ENCODE data around the gene KCNH4. TPM values are rescaled to one million over a fixed set of nuclear protein-coding genes. Genes with fewer than 3 reads are reported as not detected.

Gene KCNH4
- total and polyA plus RNA-seq, 2 of the 13 experiments (the other 11 are each of a cell fraction or from before 2014, with no cell fraction given): 0.01 to 0.09 TPM

DNA sequence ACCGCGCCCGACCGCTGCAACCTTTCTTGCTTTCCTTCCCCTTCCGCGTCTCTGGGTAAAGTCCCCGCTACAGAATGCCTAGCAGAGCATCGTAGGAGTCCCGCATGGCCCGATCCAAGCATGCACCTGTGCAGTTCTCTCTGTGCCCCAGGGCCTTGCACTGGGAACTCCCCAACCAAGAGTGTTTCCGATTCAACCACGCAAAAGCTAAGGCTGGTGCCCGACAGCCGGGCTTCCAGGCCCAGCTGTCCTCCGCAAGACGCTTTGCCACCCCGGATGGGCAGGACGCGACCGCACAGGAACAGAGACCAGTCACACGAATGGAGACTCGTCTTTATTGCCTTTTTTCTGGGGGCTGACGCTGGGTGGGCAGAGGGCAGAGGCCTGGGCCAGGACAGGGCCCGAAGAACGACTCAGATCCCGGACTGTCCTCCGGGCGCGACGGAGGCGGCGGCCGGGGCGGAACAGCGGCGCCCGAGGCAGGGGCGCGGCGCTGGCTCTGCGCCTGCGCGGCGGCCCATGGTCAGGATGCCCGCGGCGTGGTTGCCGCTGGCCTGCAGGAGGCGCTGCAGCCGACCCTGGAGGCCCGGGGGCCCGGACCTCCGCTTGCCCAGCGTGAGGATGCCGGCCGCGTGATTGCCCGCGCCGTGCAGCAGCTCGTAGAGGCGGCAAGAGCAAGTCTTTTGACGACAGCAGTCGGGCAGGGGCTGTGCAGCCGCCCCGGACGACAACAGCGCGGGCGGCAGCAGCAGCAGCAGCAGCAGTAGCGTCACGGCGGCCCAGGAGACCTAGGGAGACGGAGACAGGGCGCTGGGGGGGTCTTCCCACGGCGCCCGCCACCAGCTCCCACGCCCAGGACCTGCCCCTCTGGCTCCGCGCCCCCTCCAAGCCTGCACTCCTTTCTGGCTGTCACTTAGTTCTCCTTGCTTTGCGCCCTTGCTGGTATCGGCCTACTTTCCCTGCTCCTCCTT is 3.1 kb upstream of the KCNH4 start (continued):
- TF ChIP-seq, protein P1, sequence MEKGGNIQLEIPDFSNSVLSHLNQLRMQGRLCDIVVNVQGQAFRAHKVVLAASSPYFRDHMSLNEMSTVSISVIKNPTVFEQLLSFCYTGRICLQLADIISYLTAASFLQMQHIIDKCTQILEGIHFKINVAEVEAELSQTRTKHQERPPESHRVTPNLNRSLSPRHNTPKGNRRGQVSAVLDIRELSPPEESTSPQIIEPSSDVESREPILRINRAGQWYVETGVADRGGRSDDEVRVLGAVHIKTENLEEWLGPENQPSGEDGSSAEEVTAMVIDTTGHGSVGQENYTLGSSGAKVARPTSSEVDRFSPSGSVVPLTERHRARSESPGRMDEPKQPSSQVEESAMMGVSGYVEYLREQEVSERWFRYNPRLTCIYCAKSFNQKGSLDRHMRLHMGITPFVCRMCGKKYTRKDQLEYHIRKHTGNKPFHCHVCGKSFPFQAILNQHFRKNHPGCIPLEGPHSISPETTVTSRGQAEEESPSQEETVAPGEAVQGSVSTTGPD (CRISPR knock-in tag; IDR thresholded peaks at IDR 0.05): no peak
- TF ChIP-seq ZNF230 (CRISPR knock-in tag; IDR thresholded peaks at IDR 0.05) (peak; percentile 42), DR1 (CRISPR knock-in tag; IDR thresholded peaks at IDR 0.05) (peak; percentile 50; the same call in 1 of the 2 replicates), ETV5 (CRISPR knock-in tag; IDR thresholded peaks at IDR 0.05; ENCODE audit: borderline replicate concordance) (peak; percentile 67), ZNF343 (CRISPR knock-in tag; IDR thresholded peaks at IDR 0.05) (peak; percentile 80; the same call in 1 of the 2 replicates), ZNF740 (CRISPR knock-in tag; IDR thresholded peaks at IDR 0.05) (no peak), HMG20A (CRISPR knock-in tag; IDR thresholded peaks at IDR 0.05; ENCODE audit: borderline replicate concordance) (no peak), SP2 (CRISPR knock-in tag; IDR thresholded peaks at IDR 0.05) (peak; percentile 20), GATAD1 (CRISPR knock-in tag; IDR thresholded peaks at IDR 0.05) (peak; percentile 44; the same call in 1 of the 2 replicates), STAT5B (CRISPR knock-in tag; IDR thresholded peaks at IDR 0.05) (peak; percentile 55; the same call in 1 of the 2 replicates), THYN1 (CRISPR knock-in tag; IDR thresholded peaks at IDR 0.05; ENCODE audit: borderline replicate concordance, low read depth) (no peak), PCBP1 (IDR thresholded peaks at IDR 0.05; ENCODE audit: borderline replicate concordance, low read depth, low read length) (0 out of 2 replicates have a peak, but pooled peaks have one; percentile 48), DPF2 (CRISPR knock-in tag; IDR thresholded peaks at IDR 0.05; ENCODE audit: borderline replicate concordance, low read depth) (no peak), ZNF704 (CRISPR knock-in tag; IDR thresholded peaks at IDR 0.05; ENCODE audit: borderline replicate concordance) (0 out of 2 replicates have a peak, but pooled peaks have one; percentile 65), ZFP1 (CRISPR knock-in tag; IDR thresholded peaks at IDR 0.05) (0 out of 2 replicates have a peak, but pooled peaks have one; percentile 40)
- TF ChIP-seq, protein P2, sequence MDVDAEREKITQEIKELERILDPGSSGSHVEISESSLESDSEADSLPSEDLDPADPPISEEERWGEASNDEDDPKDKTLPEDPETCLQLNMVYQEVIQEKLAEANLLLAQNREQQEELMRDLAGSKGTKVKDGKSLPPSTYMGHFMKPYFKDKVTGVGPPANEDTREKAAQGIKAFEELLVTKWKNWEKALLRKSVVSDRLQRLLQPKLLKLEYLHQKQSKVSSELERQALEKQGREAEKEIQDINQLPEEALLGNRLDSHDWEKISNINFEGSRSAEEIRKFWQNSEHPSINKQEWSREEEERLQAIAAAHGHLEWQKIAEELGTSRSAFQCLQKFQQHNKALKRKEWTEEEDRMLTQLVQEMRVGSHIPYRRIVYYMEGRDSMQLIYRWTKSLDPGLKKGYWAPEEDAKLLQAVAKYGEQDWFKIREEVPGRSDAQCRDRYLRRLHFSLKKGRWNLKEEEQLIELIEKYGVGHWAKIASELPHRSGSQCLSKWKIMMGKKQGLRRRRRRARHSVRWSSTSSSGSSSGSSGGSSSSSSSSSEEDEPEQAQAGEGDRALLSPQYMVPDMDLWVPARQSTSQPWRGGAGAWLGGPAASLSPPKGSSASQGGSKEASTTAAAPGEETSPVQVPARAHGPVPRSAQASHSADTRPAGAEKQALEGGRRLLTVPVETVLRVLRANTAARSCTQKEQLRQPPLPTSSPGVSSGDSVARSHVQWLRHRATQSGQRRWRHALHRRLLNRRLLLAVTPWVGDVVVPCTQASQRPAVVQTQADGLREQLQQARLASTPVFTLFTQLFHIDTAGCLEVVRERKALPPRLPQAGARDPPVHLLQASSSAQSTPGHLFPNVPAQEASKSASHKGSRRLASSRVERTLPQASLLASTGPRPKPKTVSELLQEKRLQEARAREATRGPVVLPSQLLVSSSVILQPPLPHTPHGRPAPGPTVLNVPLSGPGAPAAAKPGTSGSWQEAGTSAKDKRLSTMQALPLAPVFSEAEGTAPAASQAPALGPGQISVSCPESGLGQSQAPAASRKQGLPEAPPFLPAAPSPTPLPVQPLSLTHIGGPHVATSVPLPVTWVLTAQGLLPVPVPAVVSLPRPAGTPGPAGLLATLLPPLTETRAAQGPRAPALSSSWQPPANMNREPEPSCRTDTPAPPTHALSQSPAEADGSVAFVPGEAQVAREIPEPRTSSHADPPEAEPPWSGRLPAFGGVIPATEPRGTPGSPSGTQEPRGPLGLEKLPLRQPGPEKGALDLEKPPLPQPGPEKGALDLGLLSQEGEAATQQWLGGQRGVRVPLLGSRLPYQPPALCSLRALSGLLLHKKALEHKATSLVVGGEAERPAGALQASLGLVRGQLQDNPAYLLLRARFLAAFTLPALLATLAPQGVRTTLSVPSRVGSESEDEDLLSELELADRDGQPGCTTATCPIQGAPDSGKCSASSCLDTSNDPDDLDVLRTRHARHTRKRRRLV (CRISPR knock-in tag; IDR thresholded peaks at IDR 0.05): peak; percentile 43; the same call in 1 of the 2 replicates
- TF ChIP-seq, protein P3, sequence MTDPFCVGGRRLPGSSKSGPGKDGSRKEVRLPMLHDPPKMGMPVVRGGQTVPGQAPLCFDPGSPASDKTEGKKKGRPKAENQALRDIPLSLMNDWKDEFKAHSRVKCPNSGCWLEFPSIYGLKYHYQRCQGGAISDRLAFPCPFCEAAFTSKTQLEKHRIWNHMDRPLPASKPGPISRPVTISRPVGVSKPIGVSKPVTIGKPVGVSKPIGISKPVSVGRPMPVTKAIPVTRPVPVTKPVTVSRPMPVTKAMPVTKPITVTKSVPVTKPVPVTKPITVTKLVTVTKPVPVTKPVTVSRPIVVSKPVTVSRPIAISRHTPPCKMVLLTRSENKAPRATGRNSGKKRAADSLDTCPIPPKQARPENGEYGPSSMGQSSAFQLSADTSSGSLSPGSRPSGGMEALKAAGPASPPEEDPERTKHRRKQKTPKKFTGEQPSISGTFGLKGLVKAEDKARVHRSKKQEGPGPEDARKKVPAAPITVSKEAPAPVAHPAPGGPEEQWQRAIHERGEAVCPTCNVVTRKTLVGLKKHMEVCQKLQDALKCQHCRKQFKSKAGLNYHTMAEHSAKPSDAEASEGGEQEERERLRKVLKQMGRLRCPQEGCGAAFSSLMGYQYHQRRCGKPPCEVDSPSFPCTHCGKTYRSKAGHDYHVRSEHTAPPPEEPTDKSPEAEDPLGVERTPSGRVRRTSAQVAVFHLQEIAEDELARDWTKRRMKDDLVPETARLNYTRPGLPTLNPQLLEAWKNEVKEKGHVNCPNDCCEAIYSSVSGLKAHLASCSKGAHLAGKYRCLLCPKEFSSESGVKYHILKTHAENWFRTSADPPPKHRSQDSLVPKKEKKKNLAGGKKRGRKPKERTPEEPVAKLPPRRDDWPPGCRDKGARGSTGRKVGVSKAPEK (CRISPR knock-in tag; IDR thresholded peaks at IDR 0.05; ENCODE audit: borderline replicate concordance): peak; percentile 99

All from HepG2 (cell line).